B cell (primary cell): Measurements from ENCODE around the gene AMBRA1.

Experiments used
- EZH2 ChIP-seq: IDR thresholded peaks from 2 replicates; pipeline ENCODE4 v1.6.1; 2012; ENCODE audit warnings: borderline replicate concordance, low read depth, mild to moderate bottlenecking, moderate library complexity, low read length; ENCODE audit not compliant: insufficient read depth, poor library complexity, severe bottlenecking
- TF ChIP-seq, protein P1 (sequence below): fragments of 200-600 bp; IDR thresholded peaks from one replicate; pipeline ENCODE4 v1.8.0; 2022; ENCODE audit warnings: antibody characterized with exemption, mild to moderate bottlenecking

DNA sequence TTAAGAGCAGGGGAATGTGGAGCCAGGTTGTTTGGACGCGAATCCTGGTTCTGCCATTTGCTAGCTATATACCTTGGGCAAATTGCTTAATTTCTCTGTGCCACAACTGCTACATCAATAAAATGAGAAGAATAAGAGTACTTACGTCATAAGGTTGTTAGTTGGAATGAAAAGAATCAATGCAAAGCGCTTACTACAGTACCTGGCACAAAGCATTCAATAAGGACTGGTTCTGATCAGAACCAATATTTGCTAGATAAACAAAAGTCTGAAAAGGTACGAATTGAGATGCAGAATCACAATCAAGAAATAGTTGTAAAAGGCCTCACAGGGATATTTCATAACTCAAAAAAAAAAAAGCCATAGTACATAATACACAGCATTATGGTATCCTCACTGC, 11.2 kb downstream of the AMBRA1 start:
- TF ChIP-seq, protein P1, sequence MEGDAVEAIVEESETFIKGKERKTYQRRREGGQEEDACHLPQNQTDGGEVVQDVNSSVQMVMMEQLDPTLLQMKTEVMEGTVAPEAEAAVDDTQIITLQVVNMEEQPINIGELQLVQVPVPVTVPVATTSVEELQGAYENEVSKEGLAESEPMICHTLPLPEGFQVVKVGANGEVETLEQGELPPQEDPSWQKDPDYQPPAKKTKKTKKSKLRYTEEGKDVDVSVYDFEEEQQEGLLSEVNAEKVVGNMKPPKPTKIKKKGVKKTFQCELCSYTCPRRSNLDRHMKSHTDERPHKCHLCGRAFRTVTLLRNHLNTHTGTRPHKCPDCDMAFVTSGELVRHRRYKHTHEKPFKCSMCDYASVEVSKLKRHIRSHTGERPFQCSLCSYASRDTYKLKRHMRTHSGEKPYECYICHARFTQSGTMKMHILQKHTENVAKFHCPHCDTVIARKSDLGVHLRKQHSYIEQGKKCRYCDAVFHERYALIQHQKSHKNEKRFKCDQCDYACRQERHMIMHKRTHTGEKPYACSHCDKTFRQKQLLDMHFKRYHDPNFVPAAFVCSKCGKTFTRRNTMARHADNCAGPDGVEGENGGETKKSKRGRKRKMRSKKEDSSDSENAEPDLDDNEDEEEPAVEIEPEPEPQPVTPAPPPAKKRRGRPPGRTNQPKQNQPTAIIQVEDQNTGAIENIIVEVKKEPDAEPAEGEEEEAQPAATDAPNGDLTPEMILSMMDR = no peak
- no peak for TF ChIP-seq EZH2
